NCI-H1930 (cell line): ENCODE measurements around the gene CALN1.
A peak's percentile ranks its signal among the peaks of the same experiment; 100 is the strongest.

ENCODE experiments used
- DNase-seq, 2 experiments: peaks; one replicate each; lab custom pipeline; 2025; lab: John Stamatoyannopoulos, UW

The CALN1 gene

GRCh38 chr7:72187179-72187578 lies 225.0 kb downstream of the CALN1 start:
- DNase-seq: no peak

DNA sequence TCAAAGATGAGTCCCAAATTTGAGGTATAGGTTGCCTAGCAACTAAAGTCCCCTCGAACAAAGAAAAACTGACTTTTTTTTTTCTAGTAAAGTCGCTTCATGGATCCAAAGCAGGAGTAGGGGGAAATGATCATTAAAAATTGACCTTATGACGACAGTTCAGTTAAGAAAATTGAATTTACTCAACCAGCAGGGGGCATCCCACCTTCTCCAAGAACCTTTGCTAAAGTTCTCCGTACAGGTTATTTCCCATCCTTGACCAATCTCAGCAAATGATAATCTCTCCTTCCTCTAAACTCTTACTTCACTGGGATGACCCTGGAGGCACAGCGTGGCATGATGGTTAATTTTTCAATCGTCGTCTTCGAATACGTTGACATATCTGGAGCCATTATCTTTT lies 228.3 kb downstream of the CALN1 start:
- peak in 1 of 2 experiments; percentile 7 for DNase-seq

- no peak for DNase-seq
These were observed 230.1 kb downstream of the CALN1 start for GRCh38 chr7:72182036-72182435.

GRCh38 chr7:72176875-72177274 lies 235.3 kb downstream of the CALN1 start:
- DNase-seq: no peak

GRCh38 chr7:72170475-72170874 lies 241.7 kb downstream of the CALN1 start:
- no peak for DNase-seq

DNA sequence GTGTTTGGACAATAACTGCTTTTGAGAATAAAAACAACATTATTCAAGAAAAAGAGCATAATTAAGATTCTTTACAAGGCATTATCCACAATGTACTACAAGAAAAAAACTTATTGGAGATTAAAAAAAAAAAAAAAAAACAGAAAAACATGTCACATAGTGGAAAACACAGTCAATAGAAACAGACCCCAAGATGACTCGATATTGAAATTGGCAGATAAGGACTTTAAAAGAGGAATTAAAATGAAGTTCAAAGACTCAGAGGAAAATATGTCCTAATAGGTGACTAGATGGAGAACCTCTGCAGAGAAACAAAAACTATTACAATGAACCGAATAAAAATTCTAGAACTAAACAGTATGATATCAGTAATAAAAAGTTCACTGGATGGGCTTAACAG lies 248.9 kb downstream of the CALN1 start:
- DNase-seq: no peak

- no peak for DNase-seq
These were observed 250.6 kb downstream of the CALN1 start for GRCh38 chr7:72161534-72161933.

GRCh38 chr7:72159911-72160310 lies 252.2 kb downstream of the CALN1 start:
- DNase-seq: no peak

- no peak for DNase-seq
These were observed 255.5 kb downstream of the CALN1 start for GRCh38 chr7:72156671-72157070.

DNA sequence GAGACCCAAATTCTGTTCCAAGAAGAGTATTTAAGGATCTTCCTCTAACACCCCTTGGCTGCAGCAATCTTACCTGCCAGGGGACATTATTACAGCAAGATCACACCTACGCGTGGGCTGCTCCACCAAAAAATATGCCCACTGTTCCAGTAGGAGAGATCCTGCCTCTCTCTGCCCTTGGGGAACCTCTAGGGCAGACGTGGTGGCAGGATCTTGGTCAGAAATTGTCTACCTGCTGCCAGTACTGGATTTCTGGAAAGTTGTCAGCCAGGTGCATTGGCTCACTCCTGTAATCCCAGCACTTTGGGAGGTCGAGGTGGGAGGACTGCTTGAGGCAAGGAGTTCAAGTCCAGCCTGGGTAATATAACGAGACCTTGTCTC lies 259.0 kb downstream of the CALN1 start:
- DNase-seq: no peak

DNA sequence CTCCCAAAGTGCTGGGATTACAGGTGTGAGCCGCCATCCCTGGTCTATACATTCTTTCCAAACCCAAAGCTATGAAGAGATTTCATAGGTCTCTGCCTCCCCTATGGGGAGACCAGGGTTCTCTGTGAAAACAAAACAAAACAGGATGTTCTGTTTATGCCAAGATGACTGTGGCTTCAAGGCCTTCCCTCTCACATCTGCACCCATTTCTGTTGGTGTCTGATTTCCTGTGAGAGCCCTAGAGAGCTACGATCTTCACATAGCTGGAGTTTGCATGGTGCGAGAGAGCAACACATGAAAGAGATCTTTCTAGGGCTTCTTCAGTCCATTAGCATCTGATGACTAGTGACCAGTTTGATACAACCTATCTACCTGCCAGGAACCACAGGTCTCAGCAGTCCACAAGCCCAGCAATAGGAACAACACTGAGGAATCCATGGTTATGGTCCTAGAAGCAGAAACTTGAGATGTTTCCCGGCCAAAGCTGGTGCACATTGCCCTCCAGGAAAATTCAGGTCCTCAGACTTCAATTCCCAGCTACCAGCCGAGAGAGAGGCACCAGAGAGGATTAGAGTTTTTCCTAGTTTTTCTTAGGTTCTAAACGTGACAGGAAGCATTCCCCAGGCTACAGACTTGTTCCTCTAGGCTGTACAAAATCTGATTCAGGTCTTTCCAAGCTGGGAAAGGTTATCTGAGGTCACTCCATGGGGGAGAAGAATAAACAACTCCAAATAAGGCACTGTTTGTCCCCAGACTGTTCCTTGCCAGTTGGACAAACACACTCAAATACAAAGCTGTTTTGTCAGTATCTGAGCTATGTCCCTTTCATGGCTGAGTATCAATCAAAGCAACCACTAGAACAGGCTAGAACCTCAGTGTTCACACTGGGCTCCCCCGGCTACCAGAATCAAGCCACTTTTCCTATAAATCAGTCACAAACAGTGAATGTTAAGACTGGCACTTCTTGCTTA lies 259.7 kb downstream of the CALN1 start:
- DNase-seq: no peak

DNA sequence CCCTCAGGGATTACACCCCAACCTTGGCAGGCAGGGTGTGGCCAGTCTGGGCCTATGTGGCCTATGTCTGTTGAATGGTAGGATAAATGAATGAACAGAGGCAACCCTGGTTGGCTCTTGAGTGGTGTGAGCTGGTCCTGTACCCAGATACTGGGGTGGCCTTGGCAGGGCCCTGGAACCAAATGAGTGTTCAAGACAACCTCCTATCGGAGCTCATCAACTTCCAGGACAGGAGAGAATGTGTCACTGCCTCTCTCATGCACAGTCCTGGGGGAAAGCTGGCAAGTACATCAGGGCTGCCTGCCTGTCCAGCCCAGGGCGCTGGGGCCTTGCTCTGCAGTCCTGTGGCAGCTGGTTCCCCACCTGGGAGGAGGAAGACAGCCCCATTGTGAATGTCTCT lies 271.6 kb downstream of the CALN1 start:
- no peak for DNase-seq

- no peak for DNase-seq
These were observed 285.0 kb downstream of the CALN1 start for GRCh38 chr7:72127136-72127535.

- DNase-seq: no peak
These were observed 288.2 kb downstream of the CALN1 start for GRCh38 chr7:72123913-72124312.

DNA sequence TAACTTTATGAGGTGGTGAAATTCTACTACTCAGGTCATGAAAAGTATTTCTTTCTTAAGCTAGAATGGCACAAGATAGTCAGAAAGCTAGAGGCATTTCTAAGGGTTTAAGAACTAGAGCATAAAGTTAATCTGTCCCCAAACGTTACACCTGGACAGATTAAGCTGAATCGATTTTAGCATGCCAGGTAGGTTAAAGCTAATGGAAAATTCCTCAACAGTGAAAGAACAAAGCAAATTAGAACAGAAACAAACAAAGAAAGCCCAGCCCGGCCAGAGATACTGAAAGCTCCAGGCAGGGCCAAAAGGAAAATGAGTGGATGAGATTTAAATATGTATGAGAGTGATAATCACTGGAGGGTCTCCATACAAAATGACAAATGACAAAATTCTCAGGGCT lies 293.8 kb downstream of the CALN1 start:
- DNase-seq: no peak

DNA sequence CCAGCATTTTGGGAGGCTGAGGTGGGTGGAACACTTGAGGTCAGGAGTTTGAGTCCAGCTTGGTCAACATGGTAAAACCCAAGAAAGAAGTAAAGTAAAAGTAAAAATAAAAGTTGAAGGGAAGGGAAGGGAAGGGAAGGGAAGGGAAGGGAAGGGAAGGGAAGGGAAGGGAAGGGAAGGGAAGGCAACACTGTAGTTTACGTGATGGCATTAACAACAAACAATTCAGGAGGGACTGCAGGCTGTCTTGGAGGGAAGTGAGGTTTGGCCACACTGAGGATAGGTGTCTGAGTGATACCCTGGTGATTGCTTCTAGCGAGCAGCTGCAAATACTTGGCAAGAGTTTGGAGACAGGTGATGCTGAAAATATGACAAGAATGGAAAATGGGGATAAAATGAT lies 298.0 kb downstream of the CALN1 start:
- no peak for DNase-seq

DNA sequence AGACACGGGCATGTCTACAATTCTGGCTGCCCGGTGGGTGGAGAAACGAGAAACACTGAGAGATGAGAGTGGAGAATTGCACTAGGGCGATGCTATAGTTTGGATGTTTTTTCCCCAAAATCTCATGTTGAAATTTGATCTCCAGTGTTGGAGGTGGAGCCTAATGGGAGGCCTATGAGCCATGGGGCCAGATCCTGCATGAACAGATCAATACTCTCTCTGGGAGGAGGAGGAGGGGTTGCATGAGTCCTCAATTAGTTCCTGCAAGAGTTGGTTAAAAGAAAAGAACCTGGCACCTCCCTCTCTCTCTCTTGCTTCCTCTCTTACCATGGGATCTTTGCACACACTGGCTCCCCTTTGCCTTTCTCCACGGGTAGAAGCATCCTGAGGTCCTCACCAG lies 299.1 kb downstream of the CALN1 start:
- no peak for DNase-seq

GRCh38 chr7:72112530-72112929 lies 299.6 kb downstream of the CALN1 start:
- DNase-seq: no peak

GRCh38 chr7:72111086-72111485 lies 301.1 kb downstream of the CALN1 start:
- DNase-seq: no peak

GRCh38 chr7:72109566-72109965 lies 302.6 kb downstream of the CALN1 start:
- DNase-seq: no peak

- no peak for DNase-seq
These were observed 305.7 kb downstream of the CALN1 start for GRCh38 chr7:72106405-72106804.

- no peak for DNase-seq
These were observed 310.7 kb downstream of the CALN1 start for GRCh38 chr7:72101444-72101843.

DNA sequence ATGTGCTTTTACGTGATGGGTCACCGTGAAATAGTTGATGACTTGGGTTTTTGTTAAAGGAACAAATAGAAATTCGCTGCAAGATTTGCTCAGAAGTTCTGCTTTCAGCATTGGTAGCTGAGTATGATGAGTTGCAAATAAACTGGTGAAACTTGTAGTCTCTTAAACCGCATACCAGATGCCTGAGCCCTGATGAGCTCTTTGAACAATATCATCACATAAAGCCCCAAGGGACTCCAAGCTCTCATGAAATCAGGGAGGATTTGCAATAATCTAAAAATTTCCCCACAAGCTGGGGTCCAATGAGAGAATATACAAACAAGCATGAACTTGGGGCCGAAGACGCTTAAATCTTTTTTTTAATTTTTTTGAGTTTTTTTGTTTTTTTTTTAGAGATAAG lies 312.4 kb downstream of the CALN1 start:
- DNase-seq: no peak
